ENCODE measurements around the gene MAGOHB. TPM values are rescaled to one million over a fixed set of nuclear protein-coding genes. Genes with fewer than 3 reads are reported as not detected.

MAGOHB gene
- polyA plus RNA-seq, 2 of the 4 experiments (the other 2 are of a cell fraction): 83.4 to 90.5 TPM

DNA sequence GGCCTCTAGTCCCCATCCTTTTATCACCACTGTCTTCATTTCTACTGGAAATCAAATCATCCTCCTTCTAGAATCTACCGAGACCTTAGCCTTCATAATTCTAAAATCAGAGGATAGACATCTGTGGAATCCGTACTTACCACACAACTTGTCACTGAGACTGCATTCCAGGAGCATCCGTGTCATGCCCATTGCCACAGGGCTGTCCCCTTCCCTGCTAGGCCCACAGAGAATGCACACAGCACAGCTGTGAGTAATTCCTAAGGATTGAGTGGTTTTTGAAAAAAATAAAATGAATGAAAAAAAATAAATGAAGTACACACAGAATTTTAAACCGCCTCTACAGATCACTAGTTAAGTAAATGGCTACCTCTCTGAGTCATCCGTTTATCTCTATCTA, 21.0 kb upstream of the MAGOHB start:
- no peak for ATAC-seq
- TF ChIP-seq CBX8 (IDR thresholded peaks at IDR 0.05) (no peak), CHD2 (IDR thresholded peaks at IDR 0.05; ENCODE audit: low read length, partially characterized antibody) (no peak), ZNF302 (CRISPR knock-in tag; IDR thresholded peaks at IDR 0.05) (no peak), CBX2 (IDR thresholded peaks at IDR 0.05; ENCODE audit: borderline replicate concordance, low read depth) (no peak), MAZ (IDR thresholded peaks at IDR 0.05; ENCODE audit: borderline replicate concordance, low read depth, low read length) (no peak), CHD4 (IDR thresholded peaks at IDR 0.05; ENCODE audit: borderline replicate concordance) (no peak), ESRRA (IDR thresholded peaks at IDR 0.05; ENCODE audit: borderline replicate concordance, low read length) (no peak), JUNB (IDR thresholded peaks at IDR 0.05) (no peak), HEYL (CRISPR knock-in tag; IDR thresholded peaks at IDR 0.05) (no peak), NR3C1 (IDR thresholded peaks at IDR 0.05) (no peak), POLR2A (IDR thresholded peaks at IDR 0.05; ENCODE audit: low read length) (no peak), RNF2 (IDR thresholded peaks at IDR 0.05; ENCODE audit: borderline replicate concordance, low read depth) (no peak), FOSB (CRISPR knock-in tag; IDR thresholded peaks at IDR 0.05) (no peak), MAFK (IDR thresholded peaks at IDR 0.05; ENCODE audit: partially characterized antibody) (no peak), ZFP36 (IDR thresholded peaks at IDR 0.05; ENCODE audit: borderline replicate concordance, partially characterized antibody) (no peak), JUN (IDR thresholded peaks at IDR 0.05) (no peak)
- FAIRE-seq: no peak
- Histone ChIP-seq H3K4me3 (no peak overlapping the region), H3K4me2 (no peak overlapping the region), H3K4me1 (no peaks in the 10 kb centered on the region), H3K27ac (no peak overlapping the region), H3K9me3 (no peaks in the 10 kb centered on the region)
- WGBS (ENCODE audit: missing lambda C conversion rate): 44% methylated on average over 5 of the region's 5 CpGs
- CTCF ChIA-PET: no interaction called here
- no peak for DNase-seq (ENCODE audit: low read depth in 1 of 2, low spot score in 1 of 2)
- POLR2A ChIA-PET: no interaction called here

- FAIRE-seq (no peak), ATAC-seq (no peak), DNase-seq (ENCODE audit: low read depth in 1 of 2, low spot score in 1 of 2) (no peak)
- CTCF ChIA-PET: no interaction called here
- POLR2A ChIA-PET: no interaction called here
- H3K27ac ChIP-seq: no peak overlapping the region
- TF ChIP-seq, protein P1, sequence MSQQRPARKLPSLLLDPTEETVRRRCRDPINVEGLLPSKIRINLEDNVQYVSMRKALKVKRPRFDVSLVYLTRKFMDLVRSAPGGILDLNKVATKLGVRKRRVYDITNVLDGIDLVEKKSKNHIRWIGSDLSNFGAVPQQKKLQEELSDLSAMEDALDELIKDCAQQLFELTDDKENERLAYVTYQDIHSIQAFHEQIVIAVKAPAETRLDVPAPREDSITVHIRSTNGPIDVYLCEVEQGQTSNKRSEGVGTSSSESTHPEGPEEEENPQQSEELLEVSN (IDR thresholded peaks at IDR 0.05; ENCODE audit: borderline replicate concordance, low read depth): no peak
- TF ChIP-seq NR3C1 (IDR thresholded peaks at IDR 0.05) (no peak), FOSB (CRISPR knock-in tag; IDR thresholded peaks at IDR 0.05) (no peak), NFE2L2 (conservative IDR thresholded peaks at IDR 0.05; ENCODE audit: low read length) (no peak), JUN (IDR thresholded peaks at IDR 0.05) (no peak), MAFK (IDR thresholded peaks at IDR 0.05; ENCODE audit: partially characterized antibody) (no peak), TP53 (CRISPR knock-in tag; IDR thresholded peaks at IDR 0.05) (no peak), HDAC2 (IDR thresholded peaks at IDR 0.05) (no peak), NPAS2 (CRISPR knock-in tag; IDR thresholded peaks at IDR 0.05; ENCODE audit: borderline replicate concordance) (no peak), RFX5 (IDR thresholded peaks at IDR 0.05) (no peak), EHMT2 (IDR thresholded peaks at IDR 0.05; ENCODE audit: low read depth) (no peak), CHD4 (IDR thresholded peaks at IDR 0.05; ENCODE audit: borderline replicate concordance) (no peak), HMGXB4 (CRISPR knock-in tag; IDR thresholded peaks at IDR 0.05; ENCODE audit: borderline replicate concordance) (no peak), EHF (CRISPR knock-in tag; IDR thresholded peaks at IDR 0.05) (no peak)
- TF ChIP-seq, protein P2, sequence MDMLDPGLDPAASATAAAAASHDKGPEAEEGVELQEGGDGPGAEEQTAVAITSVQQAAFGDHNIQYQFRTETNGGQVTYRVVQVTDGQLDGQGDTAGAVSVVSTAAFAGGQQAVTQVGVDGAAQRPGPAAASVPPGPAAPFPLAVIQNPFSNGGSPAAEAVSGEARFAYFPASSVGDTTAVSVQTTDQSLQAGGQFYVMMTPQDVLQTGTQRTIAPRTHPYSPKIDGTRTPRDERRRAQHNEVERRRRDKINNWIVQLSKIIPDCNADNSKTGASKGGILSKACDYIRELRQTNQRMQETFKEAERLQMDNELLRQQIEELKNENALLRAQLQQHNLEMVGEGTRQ (IDR thresholded peaks at IDR 0.05): no peak
- TF ChIP-seq, protein P3, sequence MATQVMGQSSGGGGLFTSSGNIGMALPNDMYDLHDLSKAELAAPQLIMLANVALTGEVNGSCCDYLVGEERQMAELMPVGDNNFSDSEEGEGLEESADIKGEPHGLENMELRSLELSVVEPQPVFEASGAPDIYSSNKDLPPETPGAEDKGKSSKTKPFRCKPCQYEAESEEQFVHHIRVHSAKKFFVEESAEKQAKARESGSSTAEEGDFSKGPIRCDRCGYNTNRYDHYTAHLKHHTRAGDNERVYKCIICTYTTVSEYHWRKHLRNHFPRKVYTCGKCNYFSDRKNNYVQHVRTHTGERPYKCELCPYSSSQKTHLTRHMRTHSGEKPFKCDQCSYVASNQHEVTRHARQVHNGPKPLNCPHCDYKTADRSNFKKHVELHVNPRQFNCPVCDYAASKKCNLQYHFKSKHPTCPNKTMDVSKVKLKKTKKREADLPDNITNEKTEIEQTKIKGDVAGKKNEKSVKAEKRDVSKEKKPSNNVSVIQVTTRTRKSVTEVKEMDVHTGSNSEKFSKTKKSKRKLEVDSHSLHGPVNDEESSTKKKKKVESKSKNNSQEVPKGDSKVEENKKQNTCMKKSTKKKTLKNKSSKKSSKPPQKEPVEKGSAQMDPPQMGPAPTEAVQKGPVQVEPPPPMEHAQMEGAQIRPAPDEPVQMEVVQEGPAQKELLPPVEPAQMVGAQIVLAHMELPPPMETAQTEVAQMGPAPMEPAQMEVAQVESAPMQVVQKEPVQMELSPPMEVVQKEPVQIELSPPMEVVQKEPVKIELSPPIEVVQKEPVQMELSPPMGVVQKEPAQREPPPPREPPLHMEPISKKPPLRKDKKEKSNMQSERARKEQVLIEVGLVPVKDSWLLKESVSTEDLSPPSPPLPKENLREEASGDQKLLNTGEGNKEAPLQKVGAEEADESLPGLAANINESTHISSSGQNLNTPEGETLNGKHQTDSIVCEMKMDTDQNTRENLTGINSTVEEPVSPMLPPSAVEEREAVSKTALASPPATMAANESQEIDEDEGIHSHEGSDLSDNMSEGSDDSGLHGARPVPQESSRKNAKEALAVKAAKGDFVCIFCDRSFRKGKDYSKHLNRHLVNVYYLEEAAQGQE (IDR thresholded peaks at IDR 0.05): no peak
- TF ChIP-seq, protein P4, sequence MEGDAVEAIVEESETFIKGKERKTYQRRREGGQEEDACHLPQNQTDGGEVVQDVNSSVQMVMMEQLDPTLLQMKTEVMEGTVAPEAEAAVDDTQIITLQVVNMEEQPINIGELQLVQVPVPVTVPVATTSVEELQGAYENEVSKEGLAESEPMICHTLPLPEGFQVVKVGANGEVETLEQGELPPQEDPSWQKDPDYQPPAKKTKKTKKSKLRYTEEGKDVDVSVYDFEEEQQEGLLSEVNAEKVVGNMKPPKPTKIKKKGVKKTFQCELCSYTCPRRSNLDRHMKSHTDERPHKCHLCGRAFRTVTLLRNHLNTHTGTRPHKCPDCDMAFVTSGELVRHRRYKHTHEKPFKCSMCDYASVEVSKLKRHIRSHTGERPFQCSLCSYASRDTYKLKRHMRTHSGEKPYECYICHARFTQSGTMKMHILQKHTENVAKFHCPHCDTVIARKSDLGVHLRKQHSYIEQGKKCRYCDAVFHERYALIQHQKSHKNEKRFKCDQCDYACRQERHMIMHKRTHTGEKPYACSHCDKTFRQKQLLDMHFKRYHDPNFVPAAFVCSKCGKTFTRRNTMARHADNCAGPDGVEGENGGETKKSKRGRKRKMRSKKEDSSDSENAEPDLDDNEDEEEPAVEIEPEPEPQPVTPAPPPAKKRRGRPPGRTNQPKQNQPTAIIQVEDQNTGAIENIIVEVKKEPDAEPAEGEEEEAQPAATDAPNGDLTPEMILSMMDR (IDR thresholded peaks at IDR 0.05): no peak
- no peak overlapping the region for H3K4me2 ChIP-seq
- 52% methylated on average over 3 of the region's 3 CpGs for WGBS (ENCODE audit: missing lambda C conversion rate)
- H3K4me1 ChIP-seq: no peaks in the 10 kb centered on the region
- H3K4me3 ChIP-seq: no peak overlapping the region
- no peaks in the 10 kb centered on the region for H3K9me3 ChIP-seq
Measured at GRCh38 chr12:10633541-10633940, 20.1 kb upstream of the MAGOHB start.
